K562 (cell line): ENCODE data around the gene SPATA33. TPM values are rescaled to one million over a fixed set of nuclear protein-coding genes. Genes with fewer than 3 reads are reported as not detected.

Source experiments
- BCOR ChIP-seq: fragments of 450-650 bp; IDR thresholded peaks from 2 replicates; pipeline ENCODE4 v1.6.1; 2016
- CREB1 ChIP-seq, 2 experiments: sonication (generic) in 1 of 2; formaldehyde crosslinking in 1 of 2; IDR thresholded peaks; 2 replicates each; pipeline versions ENCODE4 v1.6.1 to v1.8.0; 2012 to 2022; ENCODE audit warnings: inconsistent platforms in 1 of 2, mild to moderate bottlenecking in 1 of 2, missing genetic modification reagents in 1 of 2, moderate library complexity in 1 of 2
- DDX20 ChIP-seq: fragments of 450-650 bp; IDR thresholded peaks from 2 replicates; pipeline ENCODE4 v1.6.1; 2016; ENCODE audit warnings: missing genetic modification characterization, low read depth, mild to moderate bottlenecking, missing compliant biosample characterization, moderate library complexity
- EHMT2 ChIP-seq: fragments of 450-650 bp; IDR thresholded peaks from 2 replicates; pipeline ENCODE4 v1.6.1; 2018; ENCODE audit warnings: antibody characterized with exemption
- IFI16 ChIP-seq: fragments of 250-450 bp; sonication (Bioruptor Pico); IDR thresholded peaks from 2 replicates; pipeline ENCODE4 v2.1.2; 2022; ENCODE audit warnings: mild to moderate bottlenecking, inconsistent platforms
- JUNB ChIP-seq: fragments of 450-650 bp; formaldehyde crosslinking; conservative IDR thresholded peaks from 2 replicates; pipeline ENCODE4 v1.4.0; 2020; ENCODE audit warnings: mild to moderate bottlenecking
- KDM4B ChIP-seq, 2 experiments: fragments of 450-650 bp in 1 of 2; sonication (generic) in 1 of 2; IDR thresholded peaks; 2 replicates each; pipeline ENCODE4 v1.6.1; 2016 to 2017; ENCODE audit warnings: borderline replicate concordance in 2 of 2, antibody characterized with exemption in 1 of 2, low read depth in 1 of 2, mild to moderate bottlenecking in 1 of 2
- KLF6 ChIP-seq: fragments of 250-450 bp; sonication (Bioruptor Pico); IDR thresholded peaks from 2 replicates; pipeline ENCODE4 v1.4.0; 2020; ENCODE audit warnings: mild to moderate bottlenecking, moderate library complexity, borderline replicate concordance
- MYNN ChIP-seq, 2 experiments: sonication (generic); formaldehyde crosslinking in 1 of 2; IDR thresholded peaks; 2 replicates each; pipeline versions ENCODE4 v1.5.0 to v1.6.1; 2016 to 2020; ENCODE audit warnings: antibody characterized with exemption in 1 of 2, missing genetic modification reagents in 1 of 2
- NELFE ChIP-seq: IDR thresholded peaks from 2 replicates; pipeline ENCODE4 v1.6.1; 2011; ENCODE audit warnings: mild to moderate bottlenecking; ENCODE audit not compliant: insufficient read depth, insufficient read length
- NFIX ChIP-seq: fragments of 250-450 bp; sonication (Bioruptor Pico); IDR thresholded peaks from 2 replicates; pipeline ENCODE4 v1.4.0; 2020; ENCODE audit warnings: low read depth, mild to moderate bottlenecking, moderate library complexity
- NR2F6 ChIP-seq: fragments of 450-650 bp; formaldehyde crosslinking; IDR thresholded peaks from 2 replicates; pipeline ENCODE4 v1.4.0; 2020; ENCODE audit warnings: mild to moderate bottlenecking
- PURB ChIP-seq: sonication (generic); formaldehyde crosslinking; IDR thresholded peaks from 2 replicates; pipeline ENCODE4 v1.9.0; 2021; ENCODE audit warnings: low read depth, mild to moderate bottlenecking, missing genetic modification reagents
- ZBED1 ChIP-seq: IDR thresholded peaks from 2 replicates; pipeline ENCODE4 v1.6.1; 2014
- ZBTB17 ChIP-seq: fragments of 450-650 bp; formaldehyde crosslinking; IDR thresholded peaks from 2 replicates; pipeline ENCODE4 v1.4.0; 2020; ENCODE audit warnings: mild to moderate bottlenecking
- ZEB2 ChIP-seq: fragments of 450-650 bp; IDR thresholded peaks from 2 replicates; pipeline ENCODE4 v1.6.1; 2016
- ZNF146 ChIP-seq: IDR thresholded peaks from one replicate; pipeline ENCODE4 v1.6.1; 2018; ENCODE audit warnings: missing compliant biosample characterization; ENCODE audit not compliant: unreplicated experiment
- ZNF174 ChIP-seq: fragments of 250-450 bp; sonication (Bioruptor Pico); IDR thresholded peaks from 2 replicates; pipeline ENCODE4 v1.4.0; 2020; ENCODE audit warnings: mild to moderate bottlenecking
- ZNF766 ChIP-seq: fragments of 200-800 bp; sonication (Bioruptor generic); conservative IDR thresholded peaks from 2 replicates; pipeline ENCODE4 v1.6.1; 2016; ENCODE audit warnings: missing genetic modification characterization, missing compliant biosample characterization
- polyA plus RNA-seq, 8 experiments: library from polyadenylated mRNA; depleted of rRNA in 4 of 8; stranded (reverse) in 5 of 8; unstranded in 3 of 8; fragments of >200 nt; fragmentation: Nextera tagmentation in 2 of 8; fragmentation: Illumina TruSeq in 1 of 8; extraction: Ambion mirVana in 2 of 8; extraction: Trizol in 1 of 8; gene quantifications; 2 replicates each; pipeline versions ENCODE4 v1.2.1 to v1.2.3, GENCODE V29; 2011 to 2014; ENCODE audit warnings: inconsistent platforms in 1 of 8, missing spikeins in 1 of 8
- total RNA-seq, 7 experiments: library from RNA; depleted of rRNA in 6 of 7; stranded (reverse); fragments of >200 nt in 6 of 7; fragmentation: Illumina TruSeq in 2 of 7; extraction: Trizol in 2 of 7; gene quantifications; 2 replicates each; pipeline versions ENCODE4 v1.2.1 to v1.2.3, GENCODE V29; 2011 to 2021; ENCODE audit warnings: low replicate concordance in 1 of 7
- TF ChIP-seq, protein P1 (sequence below): sonication (generic); formaldehyde crosslinking; IDR thresholded peaks from 2 replicates; pipeline ENCODE4 v1.8.0; 2022; ENCODE audit warnings: mild to moderate bottlenecking, missing genetic modification reagents
- TF ChIP-seq, protein P2 (sequence below): fragments of 450-650 bp; IDR thresholded peaks from 2 replicates; pipeline ENCODE4 v1.6.1; 2014; ENCODE audit warnings: low read depth, mild to moderate bottlenecking, moderate library complexity, borderline replicate concordance
- TF ChIP-seq, protein P3 (sequence below): fragments of 250-450 bp; sonication (Bioruptor Pico); IDR thresholded peaks from 2 replicates; pipeline ENCODE4 v1.4.0; 2020
- TF ChIP-seq, protein P4 (sequence below): sonication (generic); formaldehyde crosslinking; IDR thresholded peaks from 2 replicates; pipeline ENCODE4 v1.8.1; 2023; ENCODE audit warnings: mild to moderate bottlenecking, missing genetic modification reagents, moderate library complexity
- TF ChIP-seq, protein P5 (sequence below): fragments of 450-650 bp; IDR thresholded peaks from 2 replicates; pipeline ENCODE4 v1.6.1; 2016; ENCODE audit warnings: low read depth, mild to moderate bottlenecking, moderate library complexity

Gene SPATA33
- total and polyA plus RNA-seq, 9 of the 15 experiments (the other 6 are each of a cell fraction or from before 2014, with no cell fraction given) = 4.0 to 20.0 (median 11.8) TPM

DNA sequence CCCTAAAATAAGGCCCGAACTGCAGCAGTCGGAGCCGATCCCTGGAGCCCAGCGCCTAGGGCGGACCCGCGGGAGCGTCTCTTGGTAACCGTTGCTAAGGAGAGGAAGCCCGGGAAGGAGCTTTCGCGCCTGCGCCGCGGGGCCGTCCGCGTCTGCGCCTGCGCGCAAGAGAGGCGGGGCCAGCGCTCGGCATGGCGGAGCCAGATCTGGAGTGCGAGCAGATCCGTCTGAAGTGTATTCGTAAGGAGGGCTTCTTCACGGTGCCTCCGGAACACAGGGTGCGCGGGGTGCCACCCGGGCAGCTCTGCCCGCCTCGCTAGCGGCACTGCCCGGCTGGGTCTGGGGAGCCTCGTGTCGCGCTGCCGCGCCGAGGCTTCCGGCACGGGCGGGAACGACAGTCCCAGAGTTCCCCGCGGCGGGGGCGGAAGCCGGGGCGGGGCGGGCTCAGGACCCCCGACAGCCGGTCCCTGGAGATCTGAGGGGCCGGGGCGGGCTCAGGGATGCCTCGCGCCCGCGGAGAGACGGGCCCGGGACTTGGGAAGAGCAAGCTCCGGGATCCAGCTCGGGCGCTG is 29.0 kb downstream of the SPATA33 start, which contains the start of gene CDK10 (continued):
- TF ChIP-seq EHMT2 (no peak), MYNN (IDR thresholded peaks at IDR 0.05) (peak; percentile 99), MYNN (CRISPR knock-in tag; IDR thresholded peaks at IDR 0.05) (peak; percentile 90), NR2F6 (CRISPR knock-in tag) (no peak), NFIX (CRISPR knock-in tag) (no peak), JUNB (no peak), KLF6 (no peak), NELFE (no peak), DDX20 (no peak), CREB1 (IDR thresholded peaks at IDR 0.05) (no peak), CREB1 (CRISPR knock-in tag; IDR thresholded peaks at IDR 0.05) (no peak), ZNF766 (CRISPR knock-in tag) (no peak), KDM4B (IDR thresholded peaks at IDR 0.05; ENCODE audit: borderline replicate concordance in 2 of 2, low read depth in 1 of 2) (no peak; a peak in 1 of 4 replicates), BCOR (no peak), ZEB2 (no peak), ZNF146 (CRISPR knock-in tag) (no peak), PURB (no peak), ZBED1 (no peak), ZNF174 (CRISPR knock-in tag) (no peak), ZBTB17 (peak; percentile 15; the same call in 1 of the 2 replicates), IFI16 (CRISPR knock-in tag) (no peak)
- TF ChIP-seq, protein P1, sequence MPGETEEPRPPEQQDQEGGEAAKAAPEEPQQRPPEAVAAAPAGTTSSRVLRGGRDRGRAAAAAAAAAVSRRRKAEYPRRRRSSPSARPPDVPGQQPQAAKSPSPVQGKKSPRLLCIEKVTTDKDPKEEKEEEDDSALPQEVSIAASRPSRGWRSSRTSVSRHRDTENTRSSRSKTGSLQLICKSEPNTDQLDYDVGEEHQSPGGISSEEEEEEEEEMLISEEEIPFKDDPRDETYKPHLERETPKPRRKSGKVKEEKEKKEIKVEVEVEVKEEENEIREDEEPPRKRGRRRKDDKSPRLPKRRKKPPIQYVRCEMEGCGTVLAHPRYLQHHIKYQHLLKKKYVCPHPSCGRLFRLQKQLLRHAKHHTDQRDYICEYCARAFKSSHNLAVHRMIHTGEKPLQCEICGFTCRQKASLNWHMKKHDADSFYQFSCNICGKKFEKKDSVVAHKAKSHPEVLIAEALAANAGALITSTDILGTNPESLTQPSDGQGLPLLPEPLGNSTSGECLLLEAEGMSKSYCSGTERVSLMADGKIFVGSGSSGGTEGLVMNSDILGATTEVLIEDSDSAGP = no peak
- TF ChIP-seq, protein P2, sequence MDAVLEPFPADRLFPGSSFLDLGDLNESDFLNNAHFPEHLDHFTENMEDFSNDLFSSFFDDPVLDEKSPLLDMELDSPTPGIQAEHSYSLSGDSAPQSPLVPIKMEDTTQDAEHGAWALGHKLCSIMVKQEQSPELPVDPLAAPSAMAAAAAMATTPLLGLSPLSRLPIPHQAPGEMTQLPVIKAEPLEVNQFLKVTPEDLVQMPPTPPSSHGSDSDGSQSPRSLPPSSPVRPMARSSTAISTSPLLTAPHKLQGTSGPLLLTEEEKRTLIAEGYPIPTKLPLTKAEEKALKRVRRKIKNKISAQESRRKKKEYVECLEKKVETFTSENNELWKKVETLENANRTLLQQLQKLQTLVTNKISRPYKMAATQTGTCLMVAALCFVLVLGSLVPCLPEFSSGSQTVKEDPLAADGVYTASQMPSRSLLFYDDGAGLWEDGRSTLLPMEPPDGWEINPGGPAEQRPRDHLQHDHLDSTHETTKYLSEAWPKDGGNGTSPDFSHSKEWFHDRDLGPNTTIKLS = peak; percentile 40; the same call in 1 of the 2 replicates
- TF ChIP-seq, protein P3, sequence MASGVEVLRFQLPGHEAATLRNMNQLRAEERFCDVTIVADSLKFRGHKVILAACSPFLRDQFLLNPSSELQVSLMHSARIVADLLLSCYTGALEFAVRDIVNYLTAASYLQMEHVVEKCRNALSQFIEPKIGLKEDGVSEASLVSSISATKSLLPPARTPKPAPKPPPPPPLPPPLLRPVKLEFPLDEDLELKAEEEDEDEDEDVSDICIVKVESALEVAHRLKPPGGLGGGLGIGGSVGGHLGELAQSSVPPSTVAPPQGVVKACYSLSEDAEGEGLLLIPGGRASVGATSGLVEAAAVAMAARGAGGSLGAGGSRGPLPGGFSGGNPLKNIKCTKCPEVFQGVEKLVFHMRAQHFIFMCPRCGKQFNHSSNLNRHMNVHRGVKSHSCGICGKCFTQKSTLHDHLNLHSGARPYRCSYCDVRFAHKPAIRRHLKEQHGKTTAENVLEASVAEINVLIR (CRISPR knock-in tag) = no peak
- TF ChIP-seq, protein P4, sequence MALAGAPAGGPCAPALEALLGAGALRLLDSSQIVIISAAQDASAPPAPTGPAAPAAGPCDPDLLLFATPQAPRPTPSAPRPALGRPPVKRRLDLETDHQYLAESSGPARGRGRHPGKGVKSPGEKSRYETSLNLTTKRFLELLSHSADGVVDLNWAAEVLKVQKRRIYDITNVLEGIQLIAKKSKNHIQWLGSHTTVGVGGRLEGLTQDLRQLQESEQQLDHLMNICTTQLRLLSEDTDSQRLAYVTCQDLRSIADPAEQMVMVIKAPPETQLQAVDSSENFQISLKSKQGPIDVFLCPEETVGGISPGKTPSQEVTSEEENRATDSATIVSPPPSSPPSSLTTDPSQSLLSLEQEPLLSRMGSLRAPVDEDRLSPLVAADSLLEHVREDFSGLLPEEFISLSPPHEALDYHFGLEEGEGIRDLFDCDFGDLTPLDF (CRISPR knock-in tag) = peak; percentile 92
- TF ChIP-seq, protein P5, sequence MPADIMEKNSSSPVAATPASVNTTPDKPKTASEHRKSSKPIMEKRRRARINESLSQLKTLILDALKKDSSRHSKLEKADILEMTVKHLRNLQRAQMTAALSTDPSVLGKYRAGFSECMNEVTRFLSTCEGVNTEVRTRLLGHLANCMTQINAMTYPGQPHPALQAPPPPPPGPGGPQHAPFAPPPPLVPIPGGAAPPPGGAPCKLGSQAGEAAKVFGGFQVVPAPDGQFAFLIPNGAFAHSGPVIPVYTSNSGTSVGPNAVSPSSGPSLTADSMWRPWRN = no peak
